T1000 (cell line): ENCODE data around the gene ZNF627.
"Not testable (repeated sequence)": the region's sequence is repeated elsewhere in the genome, so short reads cannot be mapped to it uniquely, and the experiment has no call there.

ENCODE experiments used
- DNase-seq: peaks from one replicate; lab custom pipeline; 2025; ENCODE audit warnings: mixed read lengths; lab: John Stamatoyannopoulos, UW

The ZNF627 gene

GRCh38 chr19:11597202-11598102 is at the start of gene ZNF627:
Gene ZNF627, plus strand, starts transcription at chr19:11597483. Its CDS starts 145 bp downstream, at chr19:11597628.
- peak; percentile 93 for DNase-seq

- DNase-seq, result no peak
Observed at GRCh38 chr19:11547929-11548700, 49.2 kb upstream of the ZNF627 start.

GRCh38 chr19:11549386-11549953 is 47.8 kb upstream of the ZNF627 start:
- no peak for DNase-seq

- no peak for DNase-seq
Observed at GRCh38 chr19:11550265-11550664, 47.0 kb upstream of the ZNF627 start.

- DNase-seq, result no peak
Observed at GRCh38 chr19:11551603-11552235, 45.6 kb upstream of the ZNF627 start.

- DNase-seq, result no peak
Observed at GRCh38 chr19:11552666-11553372, 44.5 kb upstream of the ZNF627 start.

- no peak for DNase-seq
Observed at GRCh38 chr19:11554160-11554559, 43.1 kb upstream of the ZNF627 start.

GRCh38 chr19:11555246-11555645 is 42.0 kb upstream of the ZNF627 start:
- DNase-seq, result no peak

GRCh38 chr19:11556634-11557420 is 40.5 kb upstream of the ZNF627 start:
- no peak for DNase-seq

- peak; percentile 92 for DNase-seq
Observed at GRCh38 chr19:11558881-11559828, 38.1 kb upstream of the ZNF627 start, which contains the start of gene ELOF1. Gene ELOF1, minus strand, starts transcription at chr19:11559230. Its CDS starts 4,883 bp downstream, at chr19:11554347.

- peak; percentile 47 for DNase-seq
Observed at GRCh38 chr19:11560404-11561051, 36.8 kb upstream of the ZNF627 start.

- no peak for DNase-seq
Observed at GRCh38 chr19:11563532-11563931, 33.8 kb upstream of the ZNF627 start.

GRCh38 chr19:11564082-11564807 is 33.0 kb upstream of the ZNF627 start:
- not testable (repeated sequence) for DNase-seq

GRCh38 chr19:11565649-11565980 is 31.7 kb upstream of the ZNF627 start:
- not testable (repeated sequence) for DNase-seq

- no peak for DNase-seq
Observed at GRCh38 chr19:11566164-11566563, 31.1 kb upstream of the ZNF627 start.

- no peak for DNase-seq
Observed at GRCh38 chr19:11570039-11570462, 27.2 kb upstream of the ZNF627 start.

- not testable (repeated sequence) for DNase-seq
Observed at GRCh38 chr19:11573354-11573753, 23.9 kb upstream of the ZNF627 start.

- not testable (repeated sequence) for DNase-seq
Observed at GRCh38 chr19:11573763-11574162, 23.5 kb upstream of the ZNF627 start.
